GM23338 (cell line): ENCODE data around the gene PNPLA2. TPM values are rescaled to one million over a fixed set of nuclear protein-coding genes. Genes with fewer than 3 reads are reported as not detected.

Experiments
- ATAC-seq: fragments of 200-7000 bp; cut with Tn5 transposase; 3 replicates; pipeline ENCODE4 v1.9.1; 2020
- DNase-seq: peaks from one replicate; pipeline ENCODE4 v3.0.0-alpha.2; 2015; ENCODE audit warnings: low spot score
- H2AFZ ChIP-seq: fragments of 200-600 bp; sonication (generic); 2 replicates; pipeline ENCODE4 v1.8.0; 2016; ENCODE audit warnings: antibody characterized with exemption, mild to moderate bottlenecking, moderate library complexity
- H3F3A ChIP-seq: fragments of 200-600 bp; sonication (generic); replicated peaks from 2 replicates; pipeline ENCODE4 v1.8.0; 2017; ENCODE audit warnings: antibody characterized with exemption, mixed run types, low read depth
- H3K27ac ChIP-seq: fragments of 200-600 bp; sonication (generic); 2 replicates; pipeline ENCODE4 v1.6.1; 2016; ENCODE audit warnings: low read depth
- H3K27me3 ChIP-seq: fragments of 200-600 bp; sonication (generic); 2 replicates; pipeline ENCODE4 v1.8.0; 2016; ENCODE audit warnings: mild to moderate bottlenecking, mixed run types, moderate library complexity; ENCODE audit not compliant: insufficient read depth
- H3K36me3 ChIP-seq: fragments of 200-600 bp; sonication (generic); 2 replicates; pipeline ENCODE4 v1.8.0; 2016; ENCODE audit warnings: mild to moderate bottlenecking; ENCODE audit not compliant: insufficient read depth
- H3K4me1 ChIP-seq: fragments of 200-600 bp; sonication (generic); 2 replicates; pipeline ENCODE4 v1.8.0; 2016; ENCODE audit warnings: mild to moderate bottlenecking, moderate library complexity; ENCODE audit not compliant: insufficient read depth
- H3K4me2 ChIP-seq: fragments of 200-600 bp; sonication (generic); 2 replicates; pipeline ENCODE4 v1.7.1; 2017; ENCODE audit warnings: mixed run types
- H3K4me3 ChIP-seq: fragments of 200-600 bp; sonication (generic); 2 replicates; pipeline ENCODE4 v1.6.1; 2016; ENCODE audit warnings: mixed run types
- H3K79me2 ChIP-seq: fragments of 200-600 bp; sonication (generic); replicated peaks from 2 replicates; pipeline ENCODE4 v1.8.0; 2017; ENCODE audit warnings: mild to moderate bottlenecking; ENCODE audit not compliant: insufficient read depth
- H3K9me2 ChIP-seq: fragments of 200-600 bp; sonication (generic); 2 replicates; pipeline ENCODE4 v1.8.0; 2017; ENCODE audit not compliant: insufficient read depth
- H4K20me1 ChIP-seq: fragments of 200-600 bp; sonication (generic); replicated peaks from 2 replicates; pipeline ENCODE4 v1.8.0; 2017; ENCODE audit warnings: mild to moderate bottlenecking; ENCODE audit not compliant: insufficient read depth
- H3K27ac Mint-ChIP-seq: 2 replicates; pipeline ENCODE4 v1.8.0; 2020; ENCODE audit warnings: inconsistent platforms, mild to moderate bottlenecking, moderate library complexity, mixed read lengths
- H3K27me3 Mint-ChIP-seq: 3 replicates; pipeline ENCODE4 v1.8.0; 2022; ENCODE audit warnings: low read depth, mild to moderate bottlenecking, moderate library complexity, mixed read lengths, inconsistent platforms; ENCODE audit not compliant: insufficient read depth, poor library complexity
- H3K36me3 Mint-ChIP-seq: 3 replicates; pipeline ENCODE4 v1.8.0; 2021; ENCODE audit warnings: low read depth, mild to moderate bottlenecking, inconsistent platforms, moderate library complexity, mixed read lengths
- H3K4me1 Mint-ChIP-seq: 3 replicates; pipeline ENCODE4 v1.8.0; 2020; ENCODE audit warnings: mild to moderate bottlenecking, inconsistent platforms, mixed read lengths
- H3K4me3 Mint-ChIP-seq: 3 replicates; pipeline ENCODE4 v1.8.0; 2021; ENCODE audit warnings: moderate library complexity, mild to moderate bottlenecking, inconsistent platforms, mixed read lengths
- H3K9me3 Mint-ChIP-seq: 3 replicates; pipeline ENCODE4 v1.8.0; 2020; ENCODE audit warnings: moderate library complexity, mild to moderate bottlenecking, inconsistent platforms, mixed read lengths
- CREB1 ChIP-seq: fragments of 250-450 bp; sonication (Bioruptor Pico); IDR thresholded peaks from 2 replicates; pipeline ENCODE4 v1.5.0; 2020; ENCODE audit warnings: low read depth, mild to moderate bottlenecking, moderate library complexity
- EZH2 ChIP-seq: fragments of 200-600 bp; sonication (generic); IDR thresholded peaks from one replicate; pipeline ENCODE4 v1.8.0; 2017; ENCODE audit warnings: antibody characterized with exemption, mild to moderate bottlenecking, low read depth; ENCODE audit not compliant: unreplicated experiment
- EZH2phosphoT487 ChIP-seq: fragments of 200-600 bp; sonication (generic); IDR thresholded peaks from one replicate; pipeline ENCODE4 v1.8.1; 2018; ENCODE audit warnings: antibody characterized with exemption; ENCODE audit not compliant: unreplicated experiment
- JUNB ChIP-seq: IDR thresholded peaks from one replicate; pipeline ENCODE4 v1.6.1; 2016; ENCODE audit warnings: antibody characterized with exemption; ENCODE audit not compliant: unreplicated experiment
- NANOG ChIP-seq: IDR thresholded peaks from 2 replicates; pipeline ENCODE4 v1.6.1; 2016; ENCODE audit warnings: antibody characterized with exemption, borderline replicate concordance
- POLR2AphosphoS5 ChIP-seq: IDR thresholded peaks from 2 replicates; pipeline ENCODE4 v1.6.1; 2016; ENCODE audit warnings: antibody characterized with exemption, low read depth
- STAT1 ChIP-seq: IDR thresholded peaks from one replicate; pipeline ENCODE4 v1.6.1; 2016; ENCODE audit warnings: antibody characterized with exemption; ENCODE audit not compliant: unreplicated experiment
- ZNF114 ChIP-seq: fragments of 250-450 bp; sonication (Bioruptor Pico); IDR thresholded peaks from 2 replicates; pipeline ENCODE4 v1.5.0; 2020; ENCODE audit warnings: mild to moderate bottlenecking, moderate library complexity
- ZNF331 ChIP-seq: fragments of 250-450 bp; sonication (Bioruptor Pico); IDR thresholded peaks from 2 replicates; pipeline ENCODE4 v1.5.0; 2020; ENCODE audit warnings: low read depth, mild to moderate bottlenecking, moderate library complexity
- polyA plus RNA-seq: library from polyadenylated mRNA; unstranded; fragments of >200 nt; fragmentation: Nextera tagmentation; extraction: Ambion mirVana; gene quantifications from 2 replicates; pipeline ENCODE4 v1.2.1, GENCODE V29; 2016
- total RNA-seq: library from RNA; depleted of rRNA; stranded (reverse); fragments of >200 nt; shearing (Covaris generic); gene quantifications from 2 replicates; pipeline ENCODE4 v1.2.3, GENCODE V29; 2014
- TF ChIP-seq, protein P1 (sequence below), 2 experiments: fragments of 200-600 bp in 1 of 2; sonication (generic) in 1 of 2; conservative IDR thresholded peaks; 2 replicates each; pipeline versions ENCODE4 v1.5.1 to v1.6.1; 2016 to 2017; ENCODE audit warnings: antibody characterized with exemption in 2 of 2, low read depth in 2 of 2, mild to moderate bottlenecking in 2 of 2, moderate library complexity in 1 of 2
- TF ChIP-seq, protein P2 (sequence below): IDR thresholded peaks from one replicate; pipeline ENCODE4 v1.6.1; 2018; ENCODE audit warnings: antibody characterized with exemption; ENCODE audit not compliant: unreplicated experiment
- TF ChIP-seq, protein P3 (sequence below): fragments of 250-450 bp; sonication (Bioruptor Pico); IDR thresholded peaks from 2 replicates; pipeline ENCODE4 v1.5.0; 2020; ENCODE audit warnings: mild to moderate bottlenecking, moderate library complexity
- TF ChIP-seq, protein P4 (sequence below): IDR thresholded peaks from 2 replicates; pipeline ENCODE4 v1.6.1; 2016; ENCODE audit warnings: antibody characterized with exemption

The PNPLA2 gene
- total and polyA plus RNA-seq, 2 experiments from 2014 or later: 31.1 to 45.6 TPM

DNA sequence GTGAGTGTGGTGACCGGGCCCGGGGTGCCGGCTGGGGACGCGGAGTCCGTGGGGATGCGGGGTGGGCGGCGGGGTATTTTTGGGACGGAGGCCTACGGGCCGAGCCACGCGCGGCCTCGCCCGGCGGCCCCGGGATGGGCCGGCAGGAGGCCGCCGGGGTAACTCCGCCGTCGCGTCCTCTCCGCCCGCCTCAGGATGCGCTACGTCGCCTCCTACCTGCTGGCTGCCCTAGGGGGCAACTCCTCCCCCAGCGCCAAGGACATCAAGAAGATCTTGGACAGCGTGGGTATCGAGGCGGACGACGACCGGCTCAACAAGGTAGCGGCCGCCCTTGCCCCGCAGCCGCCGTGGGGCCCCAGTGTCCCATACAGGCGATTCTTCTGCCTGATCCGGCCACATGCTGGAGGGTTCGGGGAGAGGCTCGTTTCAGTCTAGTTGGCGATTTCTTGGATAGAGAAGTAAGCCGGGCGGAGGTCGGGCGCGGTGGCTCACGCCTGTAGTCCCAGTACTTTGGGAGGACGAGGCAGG is 8.6 kb upstream of the PNPLA2 start:
- peaks cover 5% of the 10 kb centered on the region; the same call in 1 of the 3 replicates for H3K9me3 Mint-ChIP-seq
- no peak for TF ChIP-seq EZH2phosphoT487
- TF ChIP-seq, protein P1, sequence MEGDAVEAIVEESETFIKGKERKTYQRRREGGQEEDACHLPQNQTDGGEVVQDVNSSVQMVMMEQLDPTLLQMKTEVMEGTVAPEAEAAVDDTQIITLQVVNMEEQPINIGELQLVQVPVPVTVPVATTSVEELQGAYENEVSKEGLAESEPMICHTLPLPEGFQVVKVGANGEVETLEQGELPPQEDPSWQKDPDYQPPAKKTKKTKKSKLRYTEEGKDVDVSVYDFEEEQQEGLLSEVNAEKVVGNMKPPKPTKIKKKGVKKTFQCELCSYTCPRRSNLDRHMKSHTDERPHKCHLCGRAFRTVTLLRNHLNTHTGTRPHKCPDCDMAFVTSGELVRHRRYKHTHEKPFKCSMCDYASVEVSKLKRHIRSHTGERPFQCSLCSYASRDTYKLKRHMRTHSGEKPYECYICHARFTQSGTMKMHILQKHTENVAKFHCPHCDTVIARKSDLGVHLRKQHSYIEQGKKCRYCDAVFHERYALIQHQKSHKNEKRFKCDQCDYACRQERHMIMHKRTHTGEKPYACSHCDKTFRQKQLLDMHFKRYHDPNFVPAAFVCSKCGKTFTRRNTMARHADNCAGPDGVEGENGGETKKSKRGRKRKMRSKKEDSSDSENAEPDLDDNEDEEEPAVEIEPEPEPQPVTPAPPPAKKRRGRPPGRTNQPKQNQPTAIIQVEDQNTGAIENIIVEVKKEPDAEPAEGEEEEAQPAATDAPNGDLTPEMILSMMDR (conservative IDR thresholded peaks at IDR 0.05; ENCODE audit: low read depth in 2 of 2): no peak
- TF ChIP-seq NANOG: no peak
- no peak for TF ChIP-seq EZH2
- TF ChIP-seq POLR2AphosphoS5: no peak
- no peak for TF ChIP-seq ZNF331 (CRISPR knock-in tag)
- no peak for TF ChIP-seq JUNB
- TF ChIP-seq, protein P2, sequence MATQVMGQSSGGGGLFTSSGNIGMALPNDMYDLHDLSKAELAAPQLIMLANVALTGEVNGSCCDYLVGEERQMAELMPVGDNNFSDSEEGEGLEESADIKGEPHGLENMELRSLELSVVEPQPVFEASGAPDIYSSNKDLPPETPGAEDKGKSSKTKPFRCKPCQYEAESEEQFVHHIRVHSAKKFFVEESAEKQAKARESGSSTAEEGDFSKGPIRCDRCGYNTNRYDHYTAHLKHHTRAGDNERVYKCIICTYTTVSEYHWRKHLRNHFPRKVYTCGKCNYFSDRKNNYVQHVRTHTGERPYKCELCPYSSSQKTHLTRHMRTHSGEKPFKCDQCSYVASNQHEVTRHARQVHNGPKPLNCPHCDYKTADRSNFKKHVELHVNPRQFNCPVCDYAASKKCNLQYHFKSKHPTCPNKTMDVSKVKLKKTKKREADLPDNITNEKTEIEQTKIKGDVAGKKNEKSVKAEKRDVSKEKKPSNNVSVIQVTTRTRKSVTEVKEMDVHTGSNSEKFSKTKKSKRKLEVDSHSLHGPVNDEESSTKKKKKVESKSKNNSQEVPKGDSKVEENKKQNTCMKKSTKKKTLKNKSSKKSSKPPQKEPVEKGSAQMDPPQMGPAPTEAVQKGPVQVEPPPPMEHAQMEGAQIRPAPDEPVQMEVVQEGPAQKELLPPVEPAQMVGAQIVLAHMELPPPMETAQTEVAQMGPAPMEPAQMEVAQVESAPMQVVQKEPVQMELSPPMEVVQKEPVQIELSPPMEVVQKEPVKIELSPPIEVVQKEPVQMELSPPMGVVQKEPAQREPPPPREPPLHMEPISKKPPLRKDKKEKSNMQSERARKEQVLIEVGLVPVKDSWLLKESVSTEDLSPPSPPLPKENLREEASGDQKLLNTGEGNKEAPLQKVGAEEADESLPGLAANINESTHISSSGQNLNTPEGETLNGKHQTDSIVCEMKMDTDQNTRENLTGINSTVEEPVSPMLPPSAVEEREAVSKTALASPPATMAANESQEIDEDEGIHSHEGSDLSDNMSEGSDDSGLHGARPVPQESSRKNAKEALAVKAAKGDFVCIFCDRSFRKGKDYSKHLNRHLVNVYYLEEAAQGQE: no peak
- TF ChIP-seq, protein P3, sequence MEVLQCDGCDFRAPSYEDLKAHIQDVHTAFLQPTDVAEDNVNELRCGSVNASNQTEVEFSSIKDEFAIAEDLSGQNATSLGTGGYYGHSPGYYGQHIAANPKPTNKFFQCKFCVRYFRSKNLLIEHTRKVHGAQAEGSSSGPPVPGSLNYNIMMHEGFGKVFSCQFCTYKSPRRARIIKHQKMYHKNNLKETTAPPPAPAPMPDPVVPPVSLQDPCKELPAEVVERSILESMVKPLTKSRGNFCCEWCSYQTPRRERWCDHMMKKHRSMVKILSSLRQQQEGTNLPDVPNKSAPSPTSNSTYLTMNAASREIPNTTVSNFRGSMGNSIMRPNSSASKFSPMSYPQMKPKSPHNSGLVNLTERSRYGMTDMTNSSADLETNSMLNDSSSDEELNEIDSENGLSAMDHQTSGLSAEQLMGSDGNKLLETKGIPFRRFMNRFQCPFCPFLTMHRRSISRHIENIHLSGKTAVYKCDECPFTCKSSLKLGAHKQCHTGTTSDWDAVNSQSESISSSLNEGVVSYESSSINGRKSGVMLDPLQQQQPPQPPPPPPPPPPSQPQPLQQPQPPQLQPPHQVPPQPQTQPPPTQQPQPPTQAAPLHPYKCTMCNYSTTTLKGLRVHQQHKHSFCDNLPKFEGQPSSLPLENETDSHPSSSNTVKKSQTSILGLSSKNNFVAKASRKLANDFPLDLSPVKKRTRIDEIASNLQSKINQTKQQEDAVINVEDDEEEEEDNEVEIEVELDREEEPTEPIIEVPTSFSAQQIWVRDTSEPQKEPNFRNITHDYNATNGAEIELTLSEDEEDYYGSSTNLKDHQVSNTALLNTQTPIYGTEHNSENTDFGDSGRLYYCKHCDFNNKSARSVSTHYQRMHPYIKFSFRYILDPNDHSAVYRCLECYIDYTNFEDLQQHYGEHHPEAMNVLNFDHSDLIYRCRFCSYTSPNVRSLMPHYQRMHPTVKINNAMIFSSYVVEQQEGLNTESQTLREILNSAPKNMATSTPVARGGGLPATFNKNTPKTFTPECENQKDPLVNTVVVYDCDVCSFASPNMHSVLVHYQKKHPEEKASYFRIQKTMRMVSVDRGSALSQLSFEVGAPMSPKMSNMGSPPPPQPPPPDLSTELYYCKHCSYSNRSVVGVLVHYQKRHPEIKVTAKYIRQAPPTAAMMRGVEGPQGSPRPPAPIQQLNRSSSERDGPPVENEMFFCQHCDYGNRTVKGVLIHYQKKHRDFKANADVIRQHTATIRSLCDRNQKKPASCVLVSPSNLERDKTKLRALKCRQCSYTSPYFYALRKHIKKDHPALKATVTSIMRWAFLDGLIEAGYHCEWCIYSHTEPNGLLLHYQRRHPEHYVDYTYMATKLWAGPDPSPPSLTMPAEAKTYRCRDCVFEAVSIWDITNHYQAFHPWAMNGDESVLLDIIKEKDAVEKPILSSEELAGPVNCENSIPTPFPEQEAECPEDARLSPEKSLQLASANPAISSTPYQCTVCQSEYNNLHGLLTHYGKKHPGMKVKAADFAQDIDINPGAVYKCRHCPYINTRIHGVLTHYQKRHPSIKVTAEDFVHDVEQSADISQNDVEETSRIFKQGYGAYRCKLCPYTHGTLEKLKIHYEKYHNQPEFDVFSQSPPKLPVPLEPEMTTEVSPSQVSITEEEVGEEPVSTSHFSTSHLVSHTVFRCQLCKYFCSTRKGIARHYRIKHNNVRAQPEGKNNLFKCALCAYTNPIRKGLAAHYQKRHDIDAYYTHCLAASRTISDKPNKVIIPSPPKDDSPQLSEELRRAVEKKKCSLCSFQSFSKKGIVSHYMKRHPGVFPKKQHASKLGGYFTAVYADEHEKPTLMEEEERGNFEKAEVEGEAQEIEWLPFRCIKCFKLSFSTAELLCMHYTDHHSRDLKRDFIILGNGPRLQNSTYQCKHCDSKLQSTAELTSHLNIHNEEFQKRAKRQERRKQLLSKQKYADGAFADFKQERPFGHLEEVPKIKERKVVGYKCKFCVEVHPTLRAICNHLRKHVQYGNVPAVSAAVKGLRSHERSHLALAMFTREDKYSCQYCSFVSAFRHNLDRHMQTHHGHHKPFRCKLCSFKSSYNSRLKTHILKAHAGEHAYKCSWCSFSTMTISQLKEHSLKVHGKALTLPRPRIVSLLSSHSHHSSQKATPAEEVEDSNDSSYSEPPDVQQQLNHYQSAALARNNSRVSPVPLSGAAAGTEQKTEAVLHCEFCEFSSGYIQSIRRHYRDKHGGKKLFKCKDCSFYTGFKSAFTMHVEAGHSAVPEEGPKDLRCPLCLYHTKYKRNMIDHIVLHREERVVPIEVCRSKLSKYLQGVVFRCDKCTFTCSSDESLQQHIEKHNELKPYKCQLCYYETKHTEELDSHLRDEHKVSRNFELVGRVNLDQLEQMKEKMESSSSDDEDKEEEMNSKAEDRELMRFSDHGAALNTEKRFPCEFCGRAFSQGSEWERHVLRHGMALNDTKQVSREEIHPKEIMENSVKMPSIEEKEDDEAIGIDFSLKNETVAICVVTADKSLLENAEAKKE (CRISPR knock-in tag): no peak
- TF ChIP-seq CREB1 (CRISPR knock-in tag): no peak
- TF ChIP-seq ZNF114 (CRISPR knock-in tag): no peak
- TF ChIP-seq STAT1: no peak
- TF ChIP-seq, protein P4, sequence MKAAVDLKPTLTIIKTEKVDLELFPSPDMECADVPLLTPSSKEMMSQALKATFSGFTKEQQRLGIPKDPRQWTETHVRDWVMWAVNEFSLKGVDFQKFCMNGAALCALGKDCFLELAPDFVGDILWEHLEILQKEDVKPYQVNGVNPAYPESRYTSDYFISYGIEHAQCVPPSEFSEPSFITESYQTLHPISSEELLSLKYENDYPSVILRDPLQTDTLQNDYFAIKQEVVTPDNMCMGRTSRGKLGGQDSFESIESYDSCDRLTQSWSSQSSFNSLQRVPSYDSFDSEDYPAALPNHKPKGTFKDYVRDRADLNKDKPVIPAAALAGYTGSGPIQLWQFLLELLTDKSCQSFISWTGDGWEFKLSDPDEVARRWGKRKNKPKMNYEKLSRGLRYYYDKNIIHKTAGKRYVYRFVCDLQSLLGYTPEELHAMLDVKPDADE: no peak
- H3K27me3 Mint-ChIP-seq: peaks cover 36% of the 10 kb centered on the region
- Histone ChIP-seq H3K27ac (peak overlapping the region; percentile 86), H3K4me3 (peak overlapping the region; percentile 98), H3K4me1 (peaks cover 13% of the 10 kb centered on the region), H3K79me2 (peaks cover 38% of the 10 kb centered on the region), H2AFZ (no peak overlapping the region), H3F3A (peaks cover 61% of the 10 kb centered on the region), H3K9me2 (no peaks in the 10 kb centered on the region), H3K27me3 (no peaks in the 10 kb centered on the region), H3K36me3 (peaks cover 22% of the 10 kb centered on the region), H4K20me1 (peaks cover 20% of the 10 kb centered on the region), H3K4me2 (peak overlapping the region; percentile 99)
- H3K4me3 Mint-ChIP-seq: peak overlapping the region; percentile 94
- ATAC-seq (peak; percentile 1; the same call in 2 of the 3 replicates), DNase-seq (no peak)
- peak overlapping the region; percentile 93 for H3K27ac Mint-ChIP-seq
- peaks cover 38% of the 10 kb centered on the region for H3K36me3 Mint-ChIP-seq
- H3K4me1 Mint-ChIP-seq: peaks cover 24% of the 10 kb centered on the region
